DND-41 (cell line): Measurements from ENCODE around the gene SST.
A peak's percentile ranks its signal among the peaks of the same experiment; 100 is the strongest.

ENCODE experiments used
- EZH2 ChIP-seq: IDR thresholded peaks from 3 replicates; pipeline ENCODE4 v1.6.1; 2012; ENCODE audit warnings: borderline replicate concordance, low read depth, mild to moderate bottlenecking, moderate library complexity, low read length, inconsistent platforms; ENCODE audit not compliant: severe bottlenecking
- TF ChIP-seq, protein P1 (sequence below): IDR thresholded peaks from 2 replicates; pipeline ENCODE4 v1.5.1; 2012; ENCODE audit warnings: borderline replicate concordance, low read length, moderate library complexity, mild to moderate bottlenecking; ENCODE audit not compliant: poor library complexity, severe bottlenecking; ENCODE audit errors: extremely low read depth

DNA sequence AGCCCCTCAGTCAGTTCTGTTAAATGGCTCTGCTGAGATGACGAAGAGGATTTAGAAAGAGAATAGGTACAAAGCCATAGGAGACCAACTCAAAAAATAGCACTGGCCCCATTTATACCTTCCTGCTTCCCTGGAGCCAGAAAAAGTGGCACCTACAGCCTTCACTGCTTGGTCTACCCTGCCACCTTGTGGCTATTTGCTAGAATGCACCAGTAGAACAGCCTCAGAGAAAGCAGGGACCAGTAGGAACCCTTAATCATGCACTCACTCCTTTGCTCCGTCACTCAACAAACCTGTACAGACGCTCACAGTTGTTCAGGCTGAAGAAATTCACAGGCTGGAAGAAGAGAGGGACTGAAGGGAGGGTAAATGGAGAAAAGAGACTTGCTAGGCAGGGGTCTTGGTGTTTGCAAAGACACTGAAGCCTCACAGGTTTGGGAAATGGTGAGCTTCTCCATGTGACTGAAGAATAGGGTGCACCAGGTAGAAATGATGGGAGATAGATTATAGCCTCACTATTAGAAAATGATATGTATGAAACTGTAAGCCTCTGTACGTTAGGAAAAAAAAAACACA, 44.3 kb upstream of the SST start:
- TF ChIP-seq, protein P1, sequence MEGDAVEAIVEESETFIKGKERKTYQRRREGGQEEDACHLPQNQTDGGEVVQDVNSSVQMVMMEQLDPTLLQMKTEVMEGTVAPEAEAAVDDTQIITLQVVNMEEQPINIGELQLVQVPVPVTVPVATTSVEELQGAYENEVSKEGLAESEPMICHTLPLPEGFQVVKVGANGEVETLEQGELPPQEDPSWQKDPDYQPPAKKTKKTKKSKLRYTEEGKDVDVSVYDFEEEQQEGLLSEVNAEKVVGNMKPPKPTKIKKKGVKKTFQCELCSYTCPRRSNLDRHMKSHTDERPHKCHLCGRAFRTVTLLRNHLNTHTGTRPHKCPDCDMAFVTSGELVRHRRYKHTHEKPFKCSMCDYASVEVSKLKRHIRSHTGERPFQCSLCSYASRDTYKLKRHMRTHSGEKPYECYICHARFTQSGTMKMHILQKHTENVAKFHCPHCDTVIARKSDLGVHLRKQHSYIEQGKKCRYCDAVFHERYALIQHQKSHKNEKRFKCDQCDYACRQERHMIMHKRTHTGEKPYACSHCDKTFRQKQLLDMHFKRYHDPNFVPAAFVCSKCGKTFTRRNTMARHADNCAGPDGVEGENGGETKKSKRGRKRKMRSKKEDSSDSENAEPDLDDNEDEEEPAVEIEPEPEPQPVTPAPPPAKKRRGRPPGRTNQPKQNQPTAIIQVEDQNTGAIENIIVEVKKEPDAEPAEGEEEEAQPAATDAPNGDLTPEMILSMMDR = peak; percentile 99
- no peak for TF ChIP-seq EZH2
